Spleen (tissue), 11 donors: ENCODE measurements around the gene CRIP2. TPM values are rescaled to one million over a fixed set of nuclear protein-coding genes. Genes with fewer than 3 reads are reported as not detected.

Experiments used
- DNase-seq: peaks from one replicate; pipeline ENCODE4 v3.0.0-alpha.2; 2020
- H3K27ac ChIP-seq, 8 donors: fragments of 200-600 bp; sonication (generic) in 7 of 8; 1 replicate in 4 of 8; 2 replicates in 4 of 8; pipeline versions ENCODE4 v1.5.0 to v1.8.0; 2016 to 2021; ENCODE audit warnings: inconsistent platforms in 4 of 8, mild to moderate bottlenecking in 4 of 8, moderate library complexity in 1 of 8
- H3K27me3 ChIP-seq, 7 donors: fragments of 200-600 bp; sonication (generic) in 6 of 7; replicated peaks in 1 of 7; 1 replicate in 4 of 7; 2 replicates in 3 of 7; pipeline versions ENCODE4 v1.5.0 to v1.8.0; 2016 to 2021; ENCODE audit warnings: inconsistent platforms in 3 of 7, mild to moderate bottlenecking in 1 of 7
- H3K36me3 ChIP-seq, 6 donors: fragments of 200-600 bp; sonication (generic) in 5 of 6; 1 replicate in 4 of 6; 2 replicates in 2 of 6; pipeline versions ENCODE4 v1.5.0 to v1.8.0; 2016 to 2021; ENCODE audit warnings: inconsistent platforms in 2 of 6
- H3K4me1 ChIP-seq, 6 donors: fragments of 200-600 bp; sonication (generic) in 5 of 6; 1 replicate in 3 of 6; 2 replicates in 3 of 6; pipeline versions ENCODE4 v1.5.0 to v1.8.0; 2016 to 2021; ENCODE audit warnings: inconsistent platforms in 3 of 6
- H3K4me3 ChIP-seq, 8 donors: fragments of 200-600 bp; sonication (generic) in 7 of 8; 1 replicate in 4 of 8; 2 replicates in 4 of 8; pipeline versions ENCODE4 v1.5.0 to v1.8.0; 2016 to 2021; ENCODE audit warnings: inconsistent platforms in 4 of 8, mild to moderate bottlenecking in 4 of 8, moderate library complexity in 2 of 8
- H3K9me3 ChIP-seq, 8 donors: fragments of 200-600 bp; sonication (generic) in 7 of 8; 1 replicate in 4 of 8; 2 replicates in 4 of 8; pipeline versions ENCODE4 v1.5.0 to v1.8.0; 2016 to 2021; ENCODE audit warnings: inconsistent platforms in 4 of 8
- POLR2A ChIP-seq, 3 donors: fragments of 450-650 bp; IDR thresholded peaks; one replicate each; pipeline ENCODE4 v1.5.1; 2017; ENCODE audit warnings: antibody characterized with exemption in 3 of 3, mild to moderate bottlenecking in 1 of 3
- POLR2AphosphoS5 ChIP-seq, 3 donors: sonication (generic); formaldehyde crosslinking; IDR thresholded peaks; one replicate each; pipeline ENCODE4 v1.5.1; 2017; ENCODE audit warnings: antibody characterized with exemption in 3 of 3
- WGBS, 5 donors: extraction: QIAGEN DNeasy Blood & Tissue Kit in 3 of 5; methylation state at CpG; one replicate each; pipeline versions ENCODE4 v1.1.5 to v1.1.7; 2013 to 2018; 5-methylcytosine and 5-hydroxymethylcytosine counted together
- intact Hi-C: fragments of 100-400 bp; cut with DNase I; formaldehyde crosslinking; loops from one replicate; pipeline ENCODE4 v1.15.0; 2023; ENCODE audit warnings: low total_unique reads
- polyA plus RNA-seq, 3 donors: library from polyadenylated mRNA; stranded (reverse); fragments of 200-250 nt; gene quantifications; one replicate each; pipeline ENCODE4 v1.2.1, GENCODE V29; 2013
- total RNA-seq, 7 donors: library from RNA; depleted of rRNA in 3 of 7; stranded (reverse); fragments of >200 nt in 3 of 7; fragmentation: NEBNext Ultra II Directional in 4 of 7; extraction: Animal tissue kit (Norgen Biotek cat#: 25700) in 4 of 7; gene quantifications; one replicate each; pipeline versions ENCODE4 v1.1.0 to v1.2.1, GENCODE V29; 2016 to 2021
- TF ChIP-seq, protein P1 (sequence below), 11 experiments: fragments of 200-600 bp in 7 of 11; fragments of 450-650 bp in 4 of 11; sonication (generic) in 4 of 11; IDR thresholded peaks in 8 of 11; conservative IDR thresholded peaks in 3 of 11; 1 replicate in 7 of 11; 2 replicates in 4 of 11; pipeline versions ENCODE4 v1.4.0 to v1.8.0; 2016 to 2021; ENCODE audit warnings: antibody characterized with exemption in 11 of 11, inconsistent platforms in 4 of 11, mild to moderate bottlenecking in 1 of 11
- donor health status: healthy with polysubstance abuse.
- donor health status: DM: no; HTN: no; CAD: no; lungs with moderate emphysema.
- donor health status: DM: no; HTN: no; CAD: no.
- donor health status: Bipolar disorder and iron deficiency.
- donor health status: healthy.
- donor health status: DM: no; HTN: no; CAD: no.
- donor health status: DM: yes; HTN: yes; CAD: no.

CRIP2 gene
- total and polyA plus RNA-seq, 10 donors, result 68.6 to 181 (median 111) TPM

- H3K36me3 ChIP-seq, result no peaks in the 10 kb centered on the region
- H3K27me3 ChIP-seq, result peaks cover 0 to 65% (median 24%) of the 10 kb centered on the region in 7 donors
- TF ChIP-seq POLR2AphosphoS5 (IDR thresholded peaks at IDR 0.05) (peak; percentile 64 to 83 (median 79)), POLR2A (IDR thresholded peaks at IDR 0.05) (no peak)
- TF ChIP-seq, protein P1, sequence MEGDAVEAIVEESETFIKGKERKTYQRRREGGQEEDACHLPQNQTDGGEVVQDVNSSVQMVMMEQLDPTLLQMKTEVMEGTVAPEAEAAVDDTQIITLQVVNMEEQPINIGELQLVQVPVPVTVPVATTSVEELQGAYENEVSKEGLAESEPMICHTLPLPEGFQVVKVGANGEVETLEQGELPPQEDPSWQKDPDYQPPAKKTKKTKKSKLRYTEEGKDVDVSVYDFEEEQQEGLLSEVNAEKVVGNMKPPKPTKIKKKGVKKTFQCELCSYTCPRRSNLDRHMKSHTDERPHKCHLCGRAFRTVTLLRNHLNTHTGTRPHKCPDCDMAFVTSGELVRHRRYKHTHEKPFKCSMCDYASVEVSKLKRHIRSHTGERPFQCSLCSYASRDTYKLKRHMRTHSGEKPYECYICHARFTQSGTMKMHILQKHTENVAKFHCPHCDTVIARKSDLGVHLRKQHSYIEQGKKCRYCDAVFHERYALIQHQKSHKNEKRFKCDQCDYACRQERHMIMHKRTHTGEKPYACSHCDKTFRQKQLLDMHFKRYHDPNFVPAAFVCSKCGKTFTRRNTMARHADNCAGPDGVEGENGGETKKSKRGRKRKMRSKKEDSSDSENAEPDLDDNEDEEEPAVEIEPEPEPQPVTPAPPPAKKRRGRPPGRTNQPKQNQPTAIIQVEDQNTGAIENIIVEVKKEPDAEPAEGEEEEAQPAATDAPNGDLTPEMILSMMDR (IDR thresholded peaks at IDR 0.05 in 8 of 11, conservative IDR thresholded peaks at IDR 0.05 in 3 of 11), result peak; percentile 63 to 95 (median 93)
- H3K4me3 ChIP-seq, result peak overlapping the region; percentile 46 to 80 (median 53)
- no peaks in the 10 kb centered on the region for H3K9me3 ChIP-seq
- peak overlapping the region in 7 of 8 donors; percentile 58 to 86 (median 70) for H3K27ac ChIP-seq
- intact Hi-C loops, result no loop called here
- H3K4me1 ChIP-seq, result peaks cover 30 to 72% (median 60%) of the 10 kb centered on the region in 6 donors
- peak; percentile 95 for DNase-seq
- WGBS, 5 donors, result 8 to 19% (median 15%) methylated on average over 33 to 67 of the region's 67 CpGs
These were observed 53.4 kb downstream of the CRIP2 start for GRCh38 chr14:105527826-105528585.

DNA sequence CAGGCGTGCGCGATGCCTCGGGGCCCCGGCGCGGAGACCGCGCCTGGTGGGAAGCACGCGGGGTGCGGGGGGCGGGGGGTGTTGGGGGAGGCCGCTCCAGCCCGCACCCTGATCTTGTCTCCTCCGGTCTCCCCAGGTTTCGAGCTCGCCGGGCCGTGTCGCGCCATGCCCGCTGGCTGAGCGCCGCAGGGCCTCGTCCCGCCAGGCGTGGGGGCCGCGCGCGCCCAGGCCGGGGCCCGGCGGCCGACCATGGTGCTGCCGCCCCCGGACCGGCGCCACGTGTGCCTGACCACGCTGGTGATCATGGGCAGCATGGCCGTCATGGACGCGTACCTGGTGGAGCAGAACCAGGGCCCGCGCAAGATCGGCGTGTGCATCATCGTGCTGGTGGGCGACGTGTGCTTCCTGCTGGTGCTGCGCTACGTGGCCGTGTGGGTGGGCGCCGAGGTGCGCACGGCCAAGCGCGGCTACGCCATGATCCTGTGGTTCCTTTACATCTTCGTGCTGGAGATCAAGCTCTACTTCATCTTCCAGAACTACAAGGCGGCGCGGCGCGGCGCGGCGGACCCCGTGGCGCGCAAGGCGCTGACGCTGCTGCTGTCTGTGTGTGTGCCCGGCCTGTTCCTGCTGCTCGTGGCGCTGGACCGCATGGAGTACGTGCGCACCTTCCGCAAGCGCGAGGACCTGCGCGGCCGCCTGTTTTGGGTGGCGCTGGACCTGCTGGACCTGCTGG lies 54.1 kb downstream of the CRIP2 start:
- no peak for TF ChIP-seq POLR2A (IDR thresholded peaks at IDR 0.05)
- TF ChIP-seq POLR2AphosphoS5 (IDR thresholded peaks at IDR 0.05), result no peak
- TF ChIP-seq, protein P1 (IDR thresholded peaks at IDR 0.05 in 8 of 11, conservative IDR thresholded peaks at IDR 0.05 in 3 of 11), result peak in 5 of 11 experiments; percentile 4 to 63 (median 39)
- H3K4me3 ChIP-seq, result peak overlapping the region; percentile 46 to 80 (median 53)
- peaks cover 30 to 78% (median 61%) of the 10 kb centered on the region in 6 donors for H3K4me1 ChIP-seq
- H3K27ac ChIP-seq, result peak overlapping the region in 5 of 8 donors; percentile 70 to 86 (median 83)
- H3K36me3 ChIP-seq, result no peaks in the 10 kb centered on the region
- 1 to 13% (median 8%) methylated on average over 33 to 89 of the region's 89 CpGs for whole genome bisulfite sequencing, 5 donors
- peak; percentile 82 for DNase-seq
- no peaks in the 10 kb centered on the region for H3K9me3 ChIP-seq
- intact Hi-C loops, result no loop called here
- H3K27me3 ChIP-seq, result peaks cover 0 to 65% (median 24%) of the 10 kb centered on the region in 7 donors

DNA sequence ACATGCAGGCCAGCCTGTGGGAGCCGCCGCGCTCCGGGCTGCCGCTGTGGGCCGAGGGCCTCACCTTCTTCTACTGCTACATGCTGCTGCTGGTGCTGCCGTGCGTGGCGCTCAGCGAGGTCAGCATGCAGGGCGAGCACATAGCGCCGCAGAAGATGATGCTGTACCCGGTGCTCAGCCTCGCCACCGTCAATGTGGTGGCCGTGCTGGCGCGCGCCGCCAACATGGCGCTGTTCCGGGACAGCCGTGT lies 54.6 kb downstream of the CRIP2 start:
- peak; percentile 85 for DNase-seq
- WGBS, 5 donors, result 11 to 27% (median 20%) methylated on average over 17 to 24 of the region's 24 CpGs; no CpG with 5 or more reads in 1 of the 5 donors
- intact Hi-C loops, result no loop called here

More for the DNA sequence above, 54.6 kb downstream of the CRIP2 start:
- TF ChIP-seq, protein P1 (IDR thresholded peaks at IDR 0.05 in 8 of 11, conservative IDR thresholded peaks at IDR 0.05 in 3 of 11), result no peak
- no peak for TF ChIP-seq POLR2A (IDR thresholded peaks at IDR 0.05)
- no peak for TF ChIP-seq POLR2AphosphoS5 (IDR thresholded peaks at IDR 0.05)
- Histone ChIP-seq H3K27me3 (peaks cover 0 to 65% (median 24%) of the 10 kb centered on the region in 7 donors), H3K27ac (peak overlapping the region in 5 of 8 donors; percentile 60 to 86 (median 83)), H3K4me1 (peaks cover 30 to 78% (median 61%) of the 10 kb centered on the region in 6 donors), H3K4me3 (peak overlapping the region; percentile 30 to 80 (median 53)), H3K9me3 (no peaks in the 10 kb centered on the region), H3K36me3 (no peaks in the 10 kb centered on the region)

Other genes with a start within 250 kb of the CRIP2 start
- 10 to 100 TPM; 19.1 to 31.4 (median 23.6) TPM for gene BTBD6, start 226.3 kb upstream of the CRIP2 start, total RNA-seq
- gene BTBD6, start 226.3 kb upstream of the CRIP2 start, polyA plus RNA-seq, result 10 to 100 TPM; 28.2 to 30.2 (median 29.0) TPM
- gene BRF1, start 173.8 kb upstream of the CRIP2 start, total RNA-seq, result 10 to 100 TPM; 37.7 to 71.2 (median 54.8) TPM
- 10 to 100 TPM; 16.2 to 31.5 (median 23.8) TPM for gene BRF1, start 173.8 kb upstream of the CRIP2 start, polyA plus RNA-seq
- 100 to 1,000 TPM in 4 of 7 donors, 10 to 100 TPM in 3; 69.8 to 148 (median 104) TPM for gene PACS2, start 160.1 kb upstream of the CRIP2 start, total RNA-seq
- 100 to 1,000 TPM in 1 of 3 donors, 10 to 100 TPM in 2; 32.2 to 101 (median 72.4) TPM for gene PACS2, start 160.1 kb upstream of the CRIP2 start, polyA plus RNA-seq
- gene TEX22, start 76.3 kb upstream of the CRIP2 start, total RNA-seq, result 1 to 10 TPM in 5 of 7 donors, under 1 TPM in 2; 0.33 to 5.3 (median 1.8) TPM
- gene TEX22, start 76.3 kb upstream of the CRIP2 start, polyA plus RNA-seq, result under 1 TPM; 0.33 to 0.59 (median 0.54) TPM
- 100 to 1,000 TPM in 3 of 7 donors, 10 to 100 TPM in 4; 63.7 to 128 (median 82.6) TPM for gene MTA1, start 55.0 kb upstream of the CRIP2 start, total RNA-seq
- 10 to 100 TPM; 33.0 to 83.1 (median 52.6) TPM for gene MTA1, start 55.0 kb upstream of the CRIP2 start, polyA plus RNA-seq
- 10 to 100 TPM; 20.5 to 82.8 (median 62.8) TPM for gene CRIP1, start 12.1 kb downstream of the CRIP2 start, total RNA-seq
- 100 to 1,000 TPM; 163 to 349 (median 192) TPM for gene CRIP1, start 12.1 kb downstream of the CRIP2 start, polyA plus RNA-seq
- gene TEDC1, start 16.4 kb downstream of the CRIP2 start, total RNA-seq, result 10 to 100 TPM in 4 of 7 donors, 1 to 10 TPM in 3; 5.3 to 17.7 (median 10.8) TPM
- gene TEDC1, start 16.4 kb downstream of the CRIP2 start, polyA plus RNA-seq, result 10 to 100 TPM; 18.4 to 31.5 (median 27.1) TPM
- gene TMEM121, start 51.8 kb downstream of the CRIP2 start, total RNA-seq, result 10 to 100 TPM in 1 of 7 donors, 1 to 10 TPM in 6; 3.4 to 10.4 (median 4.6) TPM
- gene TMEM121, start 51.8 kb downstream of the CRIP2 start, polyA plus RNA-seq, result 1 to 10 TPM; 3.3 to 6.0 (median 3.6) TPM